Epithelial cell of proximal tubule (primary cell): Measurements from ENCODE around the gene SRM. TPM values are rescaled to one million over a fixed set of nuclear protein-coding genes. Genes with fewer than 3 reads are reported as not detected.

Source experiments
- total RNA-seq: library from RNA; depleted of rRNA; stranded (reverse); fragments of >200 nt; gene quantifications from 2 replicates; pipeline ENCODE4 v1.2.3, GENCODE V29; 2015

The SRM gene
- total RNA-seq, 1 donor from 2014 or later, result 78.0 TPM

Other genes with a start within 250 kb of the SRM start
- gene TARDBP, start 47.4 kb downstream of the SRM start, total RNA-seq, result 59.0 and 109 TPM in 2 replicates
- gene MASP2, start 12.8 kb downstream of the SRM start, total RNA-seq, result not detected in 2 replicates
- 71.9 and 82.1 TPM in 2 replicates for gene EXOSC10, start 39.9 kb upstream of the SRM start, total RNA-seq
- not detected in 2 replicates for gene ANGPTL7, start 129.3 kb upstream of the SRM start, total RNA-seq
- 30.3 and 34.2 TPM in 2 replicates for gene MTOR, start 202.5 kb upstream of the SRM start, total RNA-seq
- 6.2 and 14.6 TPM in 2 replicates for gene UBIAD1, start 213.2 kb upstream of the SRM start, total RNA-seq